Renal pelvis (tissue), 4 donors: ENCODE results near the gene NDST1. TPM values are rescaled to one million over a fixed set of nuclear protein-coding genes. Genes with fewer than 3 reads are reported as not detected.

Experiments
- DNase-seq: peaks from one replicate; pipeline ENCODE4 v3.0.0-alpha.2; 2013
- polyA plus RNA-seq, 3 donors: library from polyadenylated mRNA; unstranded; fragments of 120-200 nt; gene quantifications; one replicate each; pipeline ENCODE4 v1.2.1, GENCODE V29; 2013; ENCODE audit not compliant: insufficient read length in 3 of 3

Gene NDST1
- polyA plus RNA-seq, 3 donors, result 56.8 to 67.7 (median 61.9) TPM

DNA sequence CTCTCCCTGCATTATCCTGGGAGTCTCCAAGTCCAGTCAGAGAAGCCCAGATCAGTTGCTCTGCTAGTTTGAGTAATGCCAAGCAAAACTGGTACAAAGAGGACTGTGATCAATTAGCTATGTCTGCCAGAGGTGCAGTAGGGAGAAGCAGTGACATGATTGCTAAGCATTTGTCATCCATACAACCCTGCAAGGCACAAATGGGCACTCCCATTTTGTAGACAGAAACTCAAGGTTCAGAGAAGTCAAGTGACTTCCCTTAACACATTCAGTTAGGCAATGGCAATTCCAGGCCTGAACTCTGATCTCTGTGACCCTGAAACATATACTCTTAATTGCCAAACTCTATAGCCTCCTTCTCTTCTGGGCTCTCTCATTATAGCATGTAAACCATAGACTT lies 34.0 kb downstream of the NDST1 start:
- no peak for DNase-seq

DNA sequence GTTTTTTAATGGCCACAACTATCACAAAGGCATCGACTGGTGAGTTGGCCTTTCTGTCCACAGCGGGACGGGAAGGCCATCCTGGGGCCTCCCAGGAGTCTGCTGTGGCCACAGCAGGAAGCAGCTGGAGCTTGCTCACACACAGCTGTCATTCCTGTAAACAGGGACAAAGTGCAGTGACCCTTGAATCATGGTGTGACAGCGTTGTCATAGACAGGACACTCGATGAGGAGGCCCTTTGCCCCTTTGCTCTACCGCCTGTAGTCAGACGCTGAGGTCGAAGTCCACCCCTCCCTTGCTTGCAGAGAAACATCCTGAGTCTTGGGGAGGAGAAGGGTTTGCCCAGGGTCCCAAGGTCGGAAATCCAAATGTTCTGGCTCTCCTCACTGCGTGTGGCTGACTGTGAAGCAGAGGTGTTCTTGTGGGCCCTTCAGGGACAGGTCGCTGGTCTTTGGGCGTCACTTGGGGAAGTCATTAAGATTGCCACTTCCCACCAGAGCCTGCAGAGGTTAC lies 35.1 kb downstream of the NDST1 start:
- DNase-seq, result no peak

DNA sequence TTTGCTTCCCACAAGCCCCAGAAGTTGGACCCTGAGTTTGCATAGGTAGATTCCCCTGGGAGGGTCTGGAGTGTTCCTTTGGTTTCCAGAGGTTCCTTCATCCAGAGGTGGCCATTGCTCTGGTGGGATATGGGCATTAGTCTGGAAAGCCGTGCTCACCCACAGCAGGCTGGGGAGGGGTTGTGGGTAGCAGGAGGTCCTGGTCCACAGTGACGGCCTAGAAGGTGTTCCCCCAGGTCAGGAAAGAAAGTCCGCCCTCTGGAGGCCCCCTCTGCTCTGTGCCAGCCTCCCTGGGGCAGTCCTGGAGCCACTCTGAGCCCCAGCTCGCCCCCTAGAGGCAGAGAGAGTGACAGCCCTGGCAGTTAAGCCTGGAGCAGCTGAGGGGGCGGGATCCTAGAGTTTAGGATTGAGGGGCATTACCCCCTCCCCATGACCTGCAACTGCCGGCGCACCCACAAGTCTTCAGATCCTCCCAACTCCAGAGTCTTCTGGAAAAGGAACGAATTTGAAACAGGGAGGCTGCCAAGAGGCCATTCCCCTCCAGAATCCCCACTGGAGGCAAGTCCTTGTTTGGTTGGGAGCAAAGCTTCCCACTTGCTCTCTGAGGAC lies 36.8 kb downstream of the NDST1 start:
- DNase-seq, result peak; percentile 24

DNA sequence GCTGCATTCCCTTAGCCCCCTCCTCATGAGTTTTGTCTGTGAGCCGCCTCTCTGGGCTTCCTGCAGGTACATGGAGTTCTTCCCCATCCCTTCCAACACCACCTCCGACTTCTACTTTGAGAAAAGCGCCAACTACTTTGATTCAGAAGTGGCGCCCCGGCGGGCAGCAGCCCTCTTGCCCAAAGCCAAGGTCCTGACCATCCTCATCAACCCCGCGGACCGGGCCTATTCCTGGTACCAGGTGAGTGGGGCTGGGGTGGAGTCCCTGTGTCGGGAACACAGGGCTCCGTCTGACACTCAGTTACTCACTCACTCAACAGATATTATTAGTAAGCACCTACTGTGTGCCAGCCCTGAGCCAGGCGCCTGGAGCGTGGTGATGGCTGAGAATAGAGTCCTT lies 37.3 kb downstream of the NDST1 start:
- no peak for DNase-seq

DNA sequence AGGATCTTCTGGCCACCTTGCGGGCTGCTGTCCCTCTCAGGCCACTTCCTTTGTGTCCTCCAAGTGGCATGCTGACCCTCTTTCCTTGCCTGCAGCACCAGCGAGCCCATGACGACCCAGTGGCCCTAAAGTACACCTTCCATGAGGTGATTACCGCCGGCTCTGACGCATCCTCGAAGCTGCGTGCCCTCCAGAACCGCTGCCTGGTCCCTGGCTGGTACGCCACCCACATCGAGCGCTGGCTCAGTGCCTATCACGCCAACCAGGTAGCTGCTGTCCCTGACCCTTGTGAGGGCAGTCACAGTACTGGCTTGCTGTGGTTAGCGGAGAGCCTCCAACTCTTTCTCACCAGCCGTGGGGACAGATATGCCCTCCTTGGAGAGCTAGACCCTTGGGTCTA lies 40.2 kb downstream of the NDST1 start:
- DNase-seq, result no peak

DNA sequence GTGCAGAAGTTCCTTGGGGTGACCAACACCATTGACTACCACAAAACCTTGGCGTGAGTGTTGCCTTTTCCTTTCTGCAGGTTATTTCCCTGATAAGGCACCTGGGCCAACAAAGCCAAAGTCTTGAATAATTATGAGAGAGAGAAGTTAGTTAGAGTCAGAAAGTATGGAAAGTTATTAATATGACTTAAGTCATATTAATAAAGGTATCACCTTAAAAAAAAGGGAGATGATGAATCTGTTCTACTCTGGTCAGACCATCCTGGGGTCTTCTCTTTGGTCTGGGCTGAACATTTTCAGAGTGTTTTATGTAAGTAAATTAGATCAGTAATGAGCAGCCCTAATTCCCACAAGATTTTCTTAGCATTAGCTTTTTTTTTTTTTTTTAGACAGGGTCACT lies 41.8 kb downstream of the NDST1 start:
- DNase-seq, result no peak

DNA sequence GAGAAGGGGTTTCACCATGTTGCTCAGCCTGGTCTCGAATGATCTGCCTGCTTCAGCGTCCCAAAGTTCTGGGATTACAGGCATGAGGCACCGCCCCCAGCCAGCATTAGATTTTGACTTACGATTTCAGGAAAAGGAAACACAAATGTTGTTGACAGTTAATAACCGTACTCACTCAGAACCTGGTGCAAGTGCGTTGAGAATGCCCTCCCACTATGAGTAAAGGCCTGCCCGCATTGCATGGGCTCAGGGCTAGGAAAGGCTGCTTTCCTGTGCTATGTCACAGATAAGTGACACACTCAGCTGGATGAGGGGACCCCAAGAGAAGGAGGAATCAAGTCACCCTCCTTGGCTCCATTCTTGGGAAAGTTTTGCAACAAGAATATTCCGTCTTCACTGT lies 42.4 kb downstream of the NDST1 start:
- no peak for DNase-seq

DNA sequence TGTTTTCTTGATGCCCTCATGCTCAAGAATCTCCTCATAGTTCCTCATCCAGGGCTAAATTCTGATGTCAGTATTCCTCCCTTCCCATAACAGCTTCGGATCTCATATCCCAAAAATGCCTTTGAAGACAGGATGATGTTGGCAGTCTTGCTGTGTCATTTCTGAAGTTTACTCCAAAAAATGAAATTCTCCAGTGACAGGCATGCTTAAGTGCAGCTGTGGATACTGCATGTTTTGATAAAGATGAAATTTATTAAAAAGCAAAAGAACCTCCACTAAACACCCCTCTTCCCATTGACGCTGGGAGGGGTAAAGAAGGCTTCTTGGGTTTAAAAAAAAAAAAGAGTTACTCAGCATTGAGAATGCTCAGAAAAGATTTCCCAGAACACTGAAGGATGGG lies 43.1 kb downstream of the NDST1 start:
- no peak for DNase-seq

DNA sequence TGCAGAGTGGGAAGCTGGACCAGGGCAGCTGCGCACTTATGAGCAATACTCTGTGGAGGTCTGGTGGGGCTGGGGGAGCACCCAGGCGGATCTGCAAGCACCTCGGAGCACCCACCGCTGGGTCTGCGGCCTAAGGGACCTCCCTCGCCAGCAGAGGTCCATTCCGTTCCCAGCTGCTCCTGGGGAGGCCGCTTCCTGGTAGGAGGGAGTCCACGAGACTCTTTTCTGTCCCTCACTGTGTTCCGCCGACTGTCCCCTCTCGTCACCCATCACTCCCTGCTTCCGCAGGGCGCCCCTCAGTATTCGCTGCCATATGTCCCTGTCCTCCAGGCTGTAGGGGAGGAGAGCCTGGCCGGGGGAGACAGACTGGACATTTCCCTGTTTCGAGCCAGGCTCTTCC lies 45.5 kb downstream of the NDST1 start:
- DNase-seq, result no peak

DNA sequence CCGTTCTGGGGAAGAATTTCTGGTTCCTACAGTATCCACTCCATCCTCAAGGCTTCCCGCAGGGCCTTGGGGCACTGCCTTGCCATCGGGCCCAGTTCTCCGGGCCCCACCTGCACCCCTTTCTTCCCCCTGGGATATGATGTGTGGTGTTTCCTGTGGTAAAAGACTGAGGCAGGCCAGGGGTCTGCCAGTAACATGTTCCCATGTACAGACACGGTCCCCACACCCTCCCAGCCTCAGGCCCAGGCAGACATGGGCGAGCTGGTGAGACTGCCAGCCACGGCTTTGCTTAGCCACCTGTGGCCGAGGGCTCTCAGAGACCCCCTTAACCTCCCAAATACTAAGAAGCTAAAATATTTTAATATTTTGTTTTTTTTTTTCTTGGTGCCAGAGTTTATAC lies 46.0 kb downstream of the NDST1 start:
- no peak for DNase-seq

DNA sequence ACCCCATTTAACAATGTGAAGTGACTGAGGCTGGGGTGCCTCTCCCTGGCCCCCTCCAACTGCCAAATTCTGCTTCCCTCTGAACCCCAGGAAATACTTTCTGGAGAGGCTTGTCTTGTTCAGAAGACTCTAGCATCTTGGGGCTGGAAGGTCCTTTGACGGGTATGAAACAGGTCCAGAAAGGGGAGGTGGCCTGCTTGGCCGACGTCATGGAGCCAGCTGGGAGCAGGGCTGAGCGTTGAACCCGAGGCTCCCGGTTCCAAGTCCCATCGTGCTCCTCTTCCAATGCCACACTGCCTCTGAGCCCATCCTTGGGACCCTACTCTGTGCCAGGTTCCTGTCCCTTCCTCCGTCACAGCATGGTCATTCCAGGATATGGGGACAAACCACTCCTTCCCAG lies 46.9 kb downstream of the NDST1 start:
- no peak for DNase-seq

DNA sequence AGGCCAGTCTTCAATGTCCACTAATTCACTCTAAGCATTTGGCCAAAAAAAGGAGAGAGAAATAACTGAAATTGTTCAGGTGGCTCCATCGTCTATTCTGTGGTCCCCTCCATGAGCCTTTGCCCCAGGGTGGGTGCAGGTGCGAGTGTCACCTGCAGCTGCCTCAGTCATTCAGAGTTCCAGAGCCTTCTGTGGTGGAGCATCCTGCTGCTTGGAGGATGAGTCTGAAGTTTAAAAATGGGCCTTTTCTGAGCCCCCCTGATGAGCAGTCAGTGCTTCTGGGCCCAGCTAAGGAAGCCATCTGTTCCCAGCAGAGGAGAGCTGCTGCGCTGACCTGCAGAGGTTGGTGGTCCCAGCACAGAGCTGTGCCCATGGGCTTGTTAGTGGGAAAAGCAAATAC lies 48.2 kb downstream of the NDST1 start:
- DNase-seq, result no peak

DNA sequence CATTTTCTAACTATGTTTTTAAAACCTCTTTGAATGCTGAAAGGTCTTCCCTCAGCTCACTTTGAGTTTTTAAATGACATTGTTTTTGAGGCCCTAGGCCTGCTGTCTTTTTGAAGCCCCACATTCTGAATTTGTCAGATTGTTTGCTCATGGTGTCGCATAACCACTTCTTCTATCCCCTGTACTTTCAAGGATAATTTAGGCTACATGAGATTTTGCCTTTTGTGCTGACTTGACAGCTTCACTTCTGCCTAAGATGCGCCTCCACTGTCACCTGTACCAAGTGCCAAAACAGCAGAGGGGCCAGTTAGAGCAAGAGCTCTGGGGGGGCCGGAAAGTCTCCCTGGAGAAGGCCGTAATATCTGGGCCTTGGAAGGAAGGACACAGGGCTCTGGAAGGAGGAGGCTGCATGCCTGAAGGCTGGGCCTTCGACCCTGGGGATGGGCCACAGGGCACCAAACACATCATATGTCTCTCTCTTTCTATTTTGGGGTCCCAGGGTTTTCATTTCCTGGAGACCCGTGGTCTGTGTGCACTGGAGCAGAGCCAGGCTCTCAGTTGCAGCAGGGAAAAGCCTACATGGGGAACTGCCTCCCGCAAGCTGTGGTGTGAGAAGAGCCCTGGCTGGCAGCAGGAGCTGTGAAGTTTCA lies 49.1 kb downstream of the NDST1 start:
- no peak for DNase-seq

DNA sequence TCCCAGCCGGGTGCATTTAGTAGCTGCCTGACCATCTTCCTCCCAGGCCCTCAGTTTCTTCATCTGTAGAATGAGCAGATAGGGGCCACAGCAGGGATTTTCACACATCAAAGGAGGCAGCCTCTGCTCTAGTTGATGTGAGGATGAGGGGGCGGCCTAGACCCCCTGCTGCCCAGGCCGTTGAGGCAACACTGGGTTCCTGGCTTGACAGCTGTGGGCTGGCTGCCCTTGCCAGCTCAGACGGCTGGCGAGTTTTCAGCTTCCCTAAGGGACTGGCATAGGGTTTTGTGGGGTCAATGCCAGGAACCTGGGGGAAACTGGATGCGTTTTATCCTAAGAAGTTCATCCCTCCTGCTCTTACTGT lies 49.6 kb downstream of the NDST1 start:
- no peak for DNase-seq

DNA sequence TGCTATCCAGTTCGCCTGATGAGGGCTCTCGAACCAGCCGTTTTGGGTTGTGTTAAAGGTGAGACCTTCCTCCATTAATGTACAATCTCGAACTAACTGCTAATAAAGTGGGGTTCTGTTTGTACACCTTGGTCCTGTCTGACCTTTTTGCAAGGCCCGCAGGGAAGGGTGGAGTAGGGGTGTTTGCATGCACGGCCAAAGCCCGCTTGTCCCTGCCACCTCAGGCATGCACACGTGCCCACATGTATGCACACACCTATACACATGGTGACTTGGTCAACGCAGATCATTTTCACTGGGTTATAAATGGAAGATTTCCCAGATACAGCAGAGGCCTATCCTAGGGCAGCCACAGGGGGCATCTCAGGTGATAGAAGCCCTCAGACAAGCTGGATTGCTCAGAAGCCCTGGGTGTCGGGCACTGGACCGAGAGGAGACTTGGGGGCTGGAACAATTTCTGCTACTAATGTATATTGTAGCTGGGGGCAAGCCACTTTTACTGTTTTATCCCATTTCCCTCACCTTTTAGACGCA lies 50.2 kb downstream of the NDST1 start:
- no peak for DNase-seq

DNA sequence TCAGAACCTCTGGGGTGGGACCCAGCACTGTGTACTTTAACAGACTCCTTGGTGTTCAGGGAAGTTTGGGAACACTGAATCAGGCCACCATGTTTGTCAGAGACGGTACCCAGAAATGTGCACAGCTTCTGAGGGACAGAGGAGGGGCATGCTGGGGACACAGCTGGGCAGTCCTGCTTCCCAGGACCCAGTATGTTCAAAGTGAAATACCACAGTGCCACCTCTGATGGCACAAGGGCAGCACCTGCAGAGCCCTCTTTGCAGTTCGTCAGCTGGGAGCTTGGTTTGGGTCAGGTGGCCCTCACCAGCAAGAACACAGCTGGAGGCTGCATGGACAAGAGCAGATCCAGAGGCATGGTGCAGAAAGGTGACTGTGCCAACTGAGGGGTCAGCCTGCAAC lies 51.2 kb downstream of the NDST1 start:
- DNase-seq, result no peak

DNA sequence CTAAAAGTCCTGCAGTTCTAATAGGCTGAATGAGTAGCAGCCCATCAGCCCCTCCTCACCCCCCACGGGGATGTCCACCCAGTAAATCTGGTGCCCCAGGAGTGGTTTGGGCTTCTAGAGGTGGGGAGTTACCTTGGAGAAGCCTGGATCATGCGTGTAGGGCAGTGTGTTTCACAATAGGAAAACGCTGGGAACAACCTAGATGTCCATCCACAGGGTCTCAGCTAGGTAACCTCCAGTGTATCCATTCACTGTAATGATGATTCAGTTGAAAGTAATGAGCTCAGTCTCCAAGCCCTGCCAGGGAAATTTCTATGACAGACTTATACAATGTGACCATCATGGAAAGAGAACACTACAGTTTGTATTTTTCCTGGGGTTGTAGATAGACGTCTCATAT lies 51.8 kb downstream of the NDST1 start:
- DNase-seq, result no peak

DNA sequence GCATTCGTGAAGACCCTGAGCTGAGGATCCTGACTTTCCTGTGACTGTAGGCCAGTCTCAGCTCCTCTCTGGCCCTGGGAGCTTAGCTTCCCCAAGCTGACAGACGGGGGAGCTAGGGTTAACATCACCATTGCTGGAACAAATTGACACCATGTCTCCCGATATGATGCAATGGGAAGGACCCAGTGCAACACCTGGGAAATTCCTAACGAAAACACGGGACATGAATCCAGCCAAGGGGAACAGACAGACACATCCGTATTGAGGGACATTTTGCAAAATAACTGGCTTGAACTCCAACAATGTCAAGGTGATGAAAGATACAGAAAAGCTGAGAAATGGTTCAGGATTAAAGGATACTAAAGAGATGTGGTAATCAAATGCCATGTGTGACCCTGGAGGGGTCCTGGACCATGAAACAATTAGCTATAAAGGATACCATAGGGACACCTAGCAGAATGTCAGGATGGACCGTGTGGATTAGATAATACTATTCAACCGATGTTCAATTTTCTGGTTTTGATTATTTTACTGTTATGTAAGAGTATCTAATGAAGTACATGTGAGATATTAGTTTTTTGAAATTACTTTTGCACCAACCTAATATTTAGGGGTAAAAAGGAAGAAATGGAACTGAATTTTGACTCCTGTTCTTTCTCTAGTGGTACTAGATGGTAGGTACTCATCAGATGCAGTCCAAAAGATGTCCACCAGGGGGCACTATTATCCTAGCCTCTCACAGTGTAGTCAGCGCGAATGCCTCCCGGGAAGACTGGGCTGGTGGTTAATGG lies 52.7 kb downstream of the NDST1 start:
- peak; percentile 88 for DNase-seq

DNA sequence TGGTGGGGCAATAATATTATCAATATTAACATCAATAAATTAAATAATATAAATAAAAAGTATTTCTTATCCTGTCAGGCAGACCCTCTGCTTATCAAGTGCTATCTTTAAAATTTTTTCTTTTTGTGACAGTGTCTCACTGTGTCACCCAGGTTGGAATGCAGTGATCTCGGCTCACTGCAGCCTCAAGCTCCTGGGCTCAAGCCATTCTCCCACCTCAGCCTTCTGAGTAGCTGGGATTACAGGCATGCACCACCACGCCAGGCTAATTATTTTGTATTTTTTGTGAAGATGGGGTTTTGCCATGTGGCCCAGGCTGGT lies 53.2 kb downstream of the NDST1 start:
- DNase-seq, result no peak

DNA sequence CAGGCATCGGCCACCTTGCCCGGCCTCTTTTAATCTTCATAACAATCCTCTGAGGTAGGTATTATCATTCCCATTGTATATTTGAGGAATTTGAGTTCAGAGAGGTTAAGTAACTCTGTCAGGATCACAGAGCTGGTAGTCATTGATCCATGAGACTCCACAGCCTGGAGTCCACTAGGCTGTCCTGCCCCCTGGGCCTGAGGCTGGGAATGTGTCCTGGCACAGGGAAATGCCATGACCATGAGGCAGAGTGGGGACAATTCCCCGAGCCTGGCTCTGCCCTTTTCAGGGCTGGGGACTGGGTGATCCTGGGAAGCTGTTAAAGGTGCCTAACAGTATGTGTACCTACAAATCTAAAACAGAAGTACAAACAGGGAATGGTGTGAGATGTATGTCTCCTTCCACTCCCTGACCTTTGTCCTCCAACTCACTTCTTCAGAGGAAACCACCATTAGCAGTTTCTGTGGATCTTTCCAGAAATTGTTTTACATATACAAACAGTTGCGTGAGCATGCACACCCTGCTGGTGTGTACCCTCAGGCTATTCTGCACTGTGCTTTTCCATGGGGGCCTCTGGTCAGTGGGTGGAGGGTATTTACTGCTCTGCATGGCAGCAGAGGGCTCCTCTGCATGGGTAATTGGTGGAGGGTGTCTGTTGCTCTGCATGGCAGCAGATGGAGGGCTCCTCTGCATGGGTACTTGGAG lies 53.8 kb downstream of the NDST1 start:
- no peak for DNase-seq

DNA sequence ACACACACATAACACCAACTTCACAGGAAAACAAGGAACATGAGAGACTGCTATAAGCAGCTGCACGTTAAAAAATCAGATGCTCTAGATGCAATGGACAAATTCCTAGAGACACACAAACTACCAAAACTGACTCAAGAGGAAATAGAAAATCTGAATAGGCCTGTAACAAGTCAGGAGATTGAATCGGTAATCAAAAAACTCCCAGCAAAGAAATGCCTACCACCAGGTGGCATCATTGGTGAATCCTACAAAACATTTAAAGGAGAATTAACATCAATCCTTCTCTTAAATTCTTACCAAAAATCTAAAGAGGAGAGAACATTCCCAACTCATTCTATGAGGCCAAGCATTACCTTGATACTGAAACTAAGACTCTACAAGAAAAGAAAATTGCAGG lies 54.9 kb downstream of the NDST1 start:
- no peak for DNase-seq

DNA sequence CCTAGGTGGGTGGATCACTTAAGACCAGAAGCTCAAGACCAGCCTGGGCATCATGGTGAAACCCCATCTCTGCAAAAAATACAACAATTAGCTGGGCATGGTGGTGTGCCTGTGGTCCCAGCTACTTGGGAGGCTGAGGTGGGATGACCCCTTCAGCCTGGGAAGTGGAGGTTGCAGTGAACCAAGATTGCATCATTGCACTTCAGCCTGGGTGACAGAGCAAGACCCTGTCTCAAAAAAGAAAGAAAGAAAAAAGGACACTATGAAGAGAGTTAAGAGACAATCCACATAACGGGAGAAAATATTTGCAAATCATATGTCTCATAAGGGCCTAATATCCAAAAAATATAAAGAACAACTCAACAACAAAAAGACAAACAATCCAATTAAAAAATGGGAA lies 57.9 kb downstream of the NDST1 start:
- no peak for DNase-seq
